Stromal cell of bone marrow (primary cell): Measurements from ENCODE around the gene HS6ST3.
"Not testable (repeated sequence)": the region's sequence is repeated elsewhere in the genome, so short reads cannot be mapped to it uniquely, and the experiment has no call there.

Experiments
- DNase-seq: peaks from one replicate; pipeline ENCODE4 v3.0.0-alpha.2; 2012; ENCODE audit warnings: low read depth

The HS6ST3 gene

DNA sequence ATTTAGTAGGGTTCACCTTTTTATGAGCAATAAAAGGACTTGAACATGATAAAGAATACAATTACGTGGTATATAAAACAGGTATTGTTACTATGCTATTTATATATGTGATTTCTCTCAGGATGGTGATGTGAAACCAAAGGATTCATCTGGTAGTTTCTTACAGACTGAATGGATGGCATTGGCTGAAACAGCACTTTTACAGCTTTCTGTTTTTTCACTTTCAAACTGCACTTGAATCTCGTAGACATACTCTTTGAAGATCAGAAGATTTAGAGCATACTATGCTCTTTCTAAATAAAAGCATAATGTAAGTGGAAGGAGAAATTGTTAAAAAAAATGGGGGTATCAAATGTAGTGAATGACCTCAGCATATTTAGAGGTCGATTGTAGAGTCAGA lies 354.8 kb downstream of the HS6ST3 start:
- no peak for DNase-seq

- DNase-seq: no peak
Observed at GRCh38 chr13:96449920-96450319, 360.0 kb downstream of the HS6ST3 start.

DNA sequence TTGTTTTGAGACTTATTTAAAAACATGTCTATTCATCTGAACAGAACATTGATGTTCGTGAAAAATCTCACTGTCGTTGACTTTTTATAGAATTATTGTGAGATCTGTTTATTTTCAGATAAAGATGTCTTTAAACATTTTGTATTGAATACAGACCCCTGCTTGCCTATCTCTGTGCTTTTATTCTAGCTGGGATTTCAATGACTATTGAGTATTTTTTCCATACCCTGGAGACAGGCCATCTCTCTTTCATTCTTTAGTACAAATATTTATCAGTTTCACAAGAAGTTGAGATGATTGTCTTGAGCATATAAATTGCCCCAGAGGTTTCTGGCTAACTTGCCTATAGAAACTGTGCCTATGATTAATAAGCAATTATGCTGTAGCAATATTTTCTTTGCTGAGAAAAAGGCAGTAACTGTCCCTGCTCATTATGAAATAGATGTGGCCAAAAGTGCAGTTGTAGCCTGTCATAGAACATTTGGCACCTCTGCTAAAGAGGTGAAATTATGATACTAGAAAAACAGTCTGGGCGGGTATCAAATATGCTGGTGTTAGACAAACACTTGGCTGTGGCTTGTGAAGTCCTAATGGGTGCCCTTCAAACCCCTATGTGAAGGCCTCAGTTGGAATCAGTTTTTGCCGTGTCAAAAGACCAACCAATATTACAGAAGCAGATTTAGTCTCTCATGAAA lies 360.6 kb downstream of the HS6ST3 start:
- no peak for DNase-seq

DNA sequence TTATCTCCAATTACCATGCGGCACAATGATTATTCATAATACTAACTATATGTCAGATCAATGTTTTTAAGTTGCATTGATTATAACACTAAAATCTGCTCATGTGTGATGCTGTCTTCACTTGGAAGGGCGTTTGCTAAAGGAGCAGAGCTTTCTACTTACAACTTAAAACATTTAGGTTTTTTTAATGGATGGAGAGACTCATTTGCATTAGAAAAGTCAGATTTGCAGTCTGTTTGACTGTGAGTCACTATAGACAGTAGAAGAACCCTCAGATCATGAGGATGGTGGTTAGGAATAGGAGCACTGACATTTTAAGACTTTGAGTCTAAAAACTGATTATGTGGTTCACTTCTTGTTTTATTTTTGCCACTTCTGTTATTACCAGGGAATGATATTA lies 364.6 kb downstream of the HS6ST3 start:
- no peak for DNase-seq

DNA sequence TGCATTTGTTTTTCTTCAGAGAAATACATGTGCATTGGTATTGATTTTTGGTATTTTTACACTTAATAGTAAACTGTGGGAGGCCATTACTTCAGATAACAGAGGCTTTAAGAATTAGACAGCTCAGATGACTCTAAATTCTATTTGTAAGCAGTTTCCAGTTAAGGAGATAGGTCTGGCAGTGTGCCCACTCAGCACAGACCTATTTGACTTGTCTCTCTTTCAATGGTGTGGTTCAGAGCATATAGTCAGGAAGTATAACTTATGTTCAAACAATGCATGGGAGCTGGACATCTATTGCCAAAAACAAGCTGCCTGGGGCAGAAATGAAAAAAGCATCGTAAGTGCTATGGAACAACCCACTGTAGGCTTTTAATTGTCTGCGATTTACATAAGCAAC lies 370.7 kb downstream of the HS6ST3 start:
- no peak for DNase-seq

DNA sequence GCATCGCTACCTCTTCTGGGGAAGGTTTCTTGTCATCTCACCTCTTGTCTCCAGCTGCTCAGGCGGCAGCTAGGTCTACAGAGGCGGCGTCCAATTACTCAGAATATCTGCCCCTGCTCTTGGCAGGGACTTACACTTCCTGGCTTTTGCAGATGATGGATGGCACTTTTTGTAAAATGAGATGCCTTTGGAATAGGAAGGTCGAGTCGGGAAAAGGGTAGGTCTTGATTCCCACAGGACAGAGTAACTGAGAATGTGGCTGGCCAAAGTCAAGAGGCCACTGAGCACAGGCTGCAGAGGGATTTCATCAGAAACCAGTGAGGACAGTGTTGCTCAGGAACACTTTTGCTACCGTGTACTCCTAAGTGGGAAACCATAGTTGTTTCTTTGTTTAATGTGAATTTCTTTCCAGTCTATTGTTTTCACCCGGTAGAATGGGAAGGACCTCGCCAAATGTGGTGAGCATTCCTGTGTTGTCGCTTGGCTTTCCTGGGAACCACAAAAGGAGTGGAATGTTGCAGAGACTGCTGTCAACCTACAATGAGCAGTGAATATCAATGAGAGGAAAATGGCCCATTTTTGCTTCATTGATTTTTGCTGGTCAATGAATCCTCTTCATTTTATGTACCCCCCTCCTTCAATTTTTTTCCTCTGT lies 383.7 kb downstream of the HS6ST3 start:
- no peak for DNase-seq

- DNase-seq: no peak
Observed at GRCh38 chr13:96474181-96474557, 384.3 kb downstream of the HS6ST3 start.

GRCh38 chr13:96475103-96475502 lies 385.2 kb downstream of the HS6ST3 start:
- DNase-seq: no peak

GRCh38 chr13:96481482-96481881 lies 391.6 kb downstream of the HS6ST3 start:
- no peak for DNase-seq

DNA sequence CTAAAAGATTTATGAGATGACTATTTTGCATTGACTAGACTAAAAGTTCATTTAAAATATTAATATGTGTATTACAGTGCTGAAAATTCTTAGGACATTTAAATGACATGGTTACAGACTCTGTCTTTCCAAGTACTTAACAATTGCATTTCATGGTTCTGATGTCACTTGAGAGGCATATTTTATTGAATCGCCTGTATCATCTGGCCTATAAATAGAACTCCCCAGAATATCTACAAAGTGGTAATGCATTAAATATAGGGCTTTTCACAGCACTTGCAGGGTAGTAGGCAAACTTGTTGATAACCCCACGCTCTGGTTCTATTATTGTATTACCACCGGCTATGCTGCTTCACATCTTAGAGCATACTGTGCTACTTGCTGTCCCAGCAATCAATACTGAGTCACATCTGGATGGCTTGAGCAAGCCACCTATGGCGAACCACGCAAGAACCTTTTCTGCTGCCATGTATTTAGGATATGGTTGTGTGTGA lies 400.6 kb downstream of the HS6ST3 start:
- no peak for DNase-seq

GRCh38 chr13:96491103-96491502 lies 401.2 kb downstream of the HS6ST3 start:
- no peak for DNase-seq

DNA sequence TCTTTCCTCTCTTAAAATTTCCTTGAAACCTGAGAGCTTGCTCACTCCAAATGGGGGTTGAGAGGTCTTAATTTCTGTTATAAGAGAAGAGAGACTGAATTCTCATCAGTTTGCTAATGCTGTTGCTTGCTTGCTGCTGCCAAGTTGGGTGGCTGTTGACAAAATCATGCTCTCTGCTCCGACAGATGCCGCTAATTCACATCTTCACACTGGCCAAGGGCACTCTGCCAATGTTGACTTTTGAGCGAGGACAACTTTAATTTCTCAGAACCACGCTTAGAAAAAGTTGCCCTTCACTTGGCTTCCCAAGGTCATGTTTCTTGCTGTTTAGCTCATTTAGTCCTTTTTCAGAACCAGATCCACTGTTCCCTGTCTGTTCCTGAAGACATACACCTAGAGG lies 402.9 kb downstream of the HS6ST3 start:
- no peak for DNase-seq

DNA sequence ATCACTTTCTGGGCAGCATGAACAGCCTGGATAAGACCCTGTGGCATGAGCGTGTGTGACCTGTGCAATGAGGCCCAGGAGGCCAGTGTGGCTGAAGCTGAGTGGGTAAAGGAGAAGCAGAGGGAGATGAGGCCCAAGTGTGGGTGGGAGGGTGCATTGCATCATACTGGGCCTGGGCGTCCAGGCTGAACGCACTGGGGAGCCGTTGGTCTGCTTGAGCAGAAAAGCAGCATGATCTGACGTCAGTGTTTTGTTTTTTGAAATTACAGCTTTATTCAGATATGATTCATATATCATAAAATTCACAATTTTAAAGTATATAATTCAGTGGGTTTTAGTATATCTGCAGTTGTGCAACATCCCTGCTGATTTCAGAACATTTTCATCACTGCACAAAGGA lies 409.7 kb downstream of the HS6ST3 start:
- no peak for DNase-seq

DNA sequence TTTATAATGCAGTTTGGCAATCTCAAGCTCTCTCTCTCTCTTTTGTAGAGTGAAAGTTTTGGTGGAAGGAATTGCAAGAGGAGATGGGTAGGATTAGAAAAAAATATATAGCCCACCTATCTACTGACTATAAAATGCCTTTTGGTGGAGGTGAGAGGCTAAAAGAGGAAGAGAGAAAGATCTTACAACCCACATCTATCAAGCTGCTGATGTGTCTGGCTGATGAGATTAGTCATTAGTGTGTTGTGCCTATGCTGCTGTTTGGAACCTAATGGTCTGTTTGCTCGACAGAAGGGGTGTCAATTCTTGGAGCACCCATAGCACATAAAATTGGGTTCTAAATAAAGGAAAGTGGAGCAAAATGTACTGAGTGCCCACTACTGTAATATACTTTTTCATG lies 411.0 kb downstream of the HS6ST3 start:
- DNase-seq: no peak

DNA sequence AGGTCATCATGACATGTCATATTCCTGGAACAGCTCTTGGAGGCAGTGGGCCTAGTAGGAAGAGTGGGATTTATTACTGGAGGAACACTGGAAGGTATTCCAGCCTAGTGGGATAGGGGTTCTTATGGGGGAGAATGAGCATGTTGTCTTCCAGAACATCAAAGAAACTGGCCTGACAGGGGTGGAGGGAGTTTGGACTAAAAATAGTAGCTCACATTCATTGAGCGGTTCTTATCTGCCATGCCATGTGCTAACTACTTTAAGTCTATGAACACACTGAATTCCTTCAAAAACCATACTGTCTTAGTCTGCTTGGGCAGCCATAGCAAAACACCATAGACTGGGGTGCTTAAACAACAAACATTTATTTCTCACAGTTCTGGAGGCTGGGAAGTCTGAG lies 413.6 kb downstream of the HS6ST3 start:
- DNase-seq: no peak

GRCh38 chr13:96511587-96511986 lies 421.7 kb downstream of the HS6ST3 start:
- DNase-seq: no peak

- DNase-seq: no peak
Observed at GRCh38 chr13:96519380-96519779, 429.5 kb downstream of the HS6ST3 start.

GRCh38 chr13:96524398-96525020 lies 434.6 kb downstream of the HS6ST3 start:
- DNase-seq: not testable (repeated sequence)

GRCh38 chr13:96525715-96526114 lies 435.8 kb downstream of the HS6ST3 start:
- no peak for DNase-seq

DNA sequence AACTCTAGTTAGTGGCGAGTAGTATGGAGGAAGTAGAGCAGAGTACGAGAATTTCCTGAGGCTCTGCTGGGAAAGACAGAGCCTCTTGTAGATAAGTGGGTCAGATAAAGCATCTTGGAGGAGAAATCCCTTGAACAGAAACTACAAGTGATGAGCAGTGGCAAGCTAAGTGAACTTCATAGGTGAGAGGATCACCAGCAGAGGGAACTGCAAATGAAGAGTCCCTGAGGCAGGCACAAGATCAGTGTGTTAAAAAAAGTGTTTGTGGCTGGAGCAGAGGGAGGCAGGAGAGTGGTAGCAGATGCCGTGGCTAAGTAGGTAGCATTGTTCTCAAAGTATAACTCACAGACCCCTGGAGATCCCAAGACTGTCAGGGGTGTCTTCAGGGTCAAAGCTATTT lies 437.6 kb downstream of the HS6ST3 start:
- DNase-seq: no peak

DNA sequence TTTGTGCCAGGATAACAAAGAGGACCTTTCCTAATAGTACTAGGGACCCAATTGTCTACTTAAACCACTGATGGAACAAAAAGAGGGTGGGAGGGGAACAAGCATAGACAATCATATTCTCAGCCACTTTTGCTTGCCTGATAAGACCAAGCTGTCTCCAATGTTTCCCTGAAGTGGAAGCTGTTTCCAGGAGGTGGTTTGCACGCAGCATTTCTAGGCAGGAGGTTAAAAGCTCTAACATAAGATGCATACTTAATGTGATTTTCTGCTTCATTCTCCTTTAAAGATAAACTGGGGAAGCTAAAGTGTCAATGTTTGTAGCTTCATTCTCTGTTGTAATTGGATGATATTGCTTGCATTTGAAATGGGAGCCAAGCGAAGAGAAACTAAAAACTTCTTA lies 442.9 kb downstream of the HS6ST3 start:
- DNase-seq: no peak

DNA sequence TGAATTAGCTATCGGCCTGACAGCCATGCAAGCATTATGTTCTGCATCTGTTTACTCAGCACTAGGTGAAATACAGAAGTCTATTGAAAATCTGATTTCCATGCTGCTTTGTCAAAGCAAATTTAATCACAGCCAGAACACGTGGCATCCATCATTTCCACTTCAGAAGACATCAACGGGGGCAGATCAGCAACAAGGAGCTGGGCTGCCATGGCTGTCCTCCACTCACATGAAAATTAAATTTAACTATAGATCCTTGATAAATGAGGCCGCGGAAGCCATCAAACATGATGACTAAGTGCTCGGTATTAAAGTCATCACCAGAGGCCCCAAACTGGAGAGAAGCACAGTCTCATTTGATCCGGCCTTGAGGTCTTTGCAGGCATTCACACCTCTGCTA lies 443.5 kb downstream of the HS6ST3 start:
- DNase-seq: no peak

GRCh38 chr13:96539791-96540190 lies 449.9 kb downstream of the HS6ST3 start:
- no peak for DNase-seq
